ENCODE data around the gene SLC66A3.

The SLC66A3 gene

GRCh38 chr2:11213975-11214374, 58.7 kb downstream of the SLC66A3 start:
- no peak for DNase-seq (ENCODE audit: low read depth)

GRCh38 chr2:11214770-11215169, 59.5 kb downstream of the SLC66A3 start:
- DNase-seq (ENCODE audit: low read depth) = no peak

GRCh38 chr2:11215407-11215806, 60.1 kb downstream of the SLC66A3 start:
- no peak for DNase-seq (ENCODE audit: low read depth)

- no peak for DNase-seq (ENCODE audit: low read depth)
These were observed 65.2 kb downstream of the SLC66A3 start for GRCh38 chr2:11220445-11220844.

GRCh38 chr2:11222845-11223244, 67.6 kb downstream of the SLC66A3 start:
- no peak for DNase-seq (ENCODE audit: low read depth)

- no peak for DNase-seq (ENCODE audit: low read depth)
These were observed 69.6 kb downstream of the SLC66A3 start for GRCh38 chr2:11224887-11225286.

- DNase-seq (ENCODE audit: low read depth) = no peak
These were observed 72.3 kb downstream of the SLC66A3 start for GRCh38 chr2:11227595-11227994.

Data from GM04503 (cell line).